Thyroid gland (tissue), 4 donors: ENCODE results near the gene MCL1.

Experiments
- POLR2A ChIP-seq, 2 donors: fragments of 450-650 bp; IDR thresholded peaks; one replicate each; pipeline ENCODE4 v1.6.1; 2017; ENCODE audit warnings: antibody characterized with exemption in 2 of 2, mild to moderate bottlenecking in 2 of 2, moderate library complexity in 1 of 2
- TF ChIP-seq, protein P1 (sequence below), 6 experiments: fragments of 200-600 bp in 3 of 6; fragments of 450-650 bp in 3 of 6; sonication (generic) in 3 of 6; IDR thresholded peaks; one replicate each; pipeline ENCODE4 v1.5.1; 2016 to 2019; ENCODE audit warnings: antibody characterized with exemption in 6 of 6, mild to moderate bottlenecking in 2 of 6, inconsistent platforms in 1 of 6, moderate library complexity in 1 of 6

DNA sequence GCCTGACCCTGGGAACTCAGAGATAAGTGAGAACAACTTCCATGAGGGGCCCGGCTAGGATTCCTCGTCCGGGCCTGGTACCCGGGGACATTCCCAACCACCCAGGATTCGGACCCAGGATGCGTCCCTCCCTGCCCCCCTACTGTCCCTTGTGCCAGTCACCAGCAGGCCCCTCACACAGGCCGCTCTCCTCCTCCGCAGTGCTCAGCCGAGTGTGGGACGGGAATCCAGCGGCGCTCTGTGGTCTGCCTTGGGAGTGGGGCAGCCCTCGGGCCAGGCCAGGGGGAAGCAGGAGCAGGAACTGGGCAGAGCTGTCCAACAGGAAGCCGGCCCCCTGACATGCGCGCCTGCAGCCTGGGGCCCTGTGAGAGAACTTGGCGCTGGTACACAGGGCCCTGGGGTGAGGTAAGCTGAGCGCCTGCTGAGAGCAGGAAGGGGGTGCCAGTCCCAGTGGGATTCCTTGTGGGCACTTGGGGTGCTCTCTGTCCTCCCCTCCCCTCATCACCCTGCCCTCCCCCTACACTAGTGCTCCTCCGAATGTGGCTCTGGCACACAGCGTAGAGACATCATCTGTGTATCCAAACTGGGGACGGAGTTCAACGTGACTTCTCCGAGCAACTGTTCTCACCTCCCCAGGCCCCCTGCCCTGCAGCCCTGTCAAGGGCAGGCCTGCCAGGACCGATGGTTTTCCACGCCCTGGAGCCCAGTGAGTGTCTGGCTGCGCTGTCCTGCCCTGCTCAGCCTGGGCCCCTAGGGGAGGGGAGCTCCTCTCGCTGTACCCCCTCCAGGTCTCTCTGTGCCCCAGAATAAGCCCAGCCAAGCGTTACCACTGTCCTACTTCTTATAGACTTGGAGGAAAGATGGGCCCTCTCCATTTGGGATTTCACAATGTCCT is 20.4 kb downstream of the MCL1 start:
- TF ChIP-seq, protein P1, sequence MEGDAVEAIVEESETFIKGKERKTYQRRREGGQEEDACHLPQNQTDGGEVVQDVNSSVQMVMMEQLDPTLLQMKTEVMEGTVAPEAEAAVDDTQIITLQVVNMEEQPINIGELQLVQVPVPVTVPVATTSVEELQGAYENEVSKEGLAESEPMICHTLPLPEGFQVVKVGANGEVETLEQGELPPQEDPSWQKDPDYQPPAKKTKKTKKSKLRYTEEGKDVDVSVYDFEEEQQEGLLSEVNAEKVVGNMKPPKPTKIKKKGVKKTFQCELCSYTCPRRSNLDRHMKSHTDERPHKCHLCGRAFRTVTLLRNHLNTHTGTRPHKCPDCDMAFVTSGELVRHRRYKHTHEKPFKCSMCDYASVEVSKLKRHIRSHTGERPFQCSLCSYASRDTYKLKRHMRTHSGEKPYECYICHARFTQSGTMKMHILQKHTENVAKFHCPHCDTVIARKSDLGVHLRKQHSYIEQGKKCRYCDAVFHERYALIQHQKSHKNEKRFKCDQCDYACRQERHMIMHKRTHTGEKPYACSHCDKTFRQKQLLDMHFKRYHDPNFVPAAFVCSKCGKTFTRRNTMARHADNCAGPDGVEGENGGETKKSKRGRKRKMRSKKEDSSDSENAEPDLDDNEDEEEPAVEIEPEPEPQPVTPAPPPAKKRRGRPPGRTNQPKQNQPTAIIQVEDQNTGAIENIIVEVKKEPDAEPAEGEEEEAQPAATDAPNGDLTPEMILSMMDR (IDR thresholded peaks at IDR 0.05) = no peak
- TF ChIP-seq POLR2A (IDR thresholded peaks at IDR 0.05) = no peak
